Motor neuron (in vitro differentiated cells): Measurements from ENCODE around the gene MAP7D2. TPM values are rescaled to one million over a fixed set of nuclear protein-coding genes. Genes with fewer than 3 reads are reported as not detected.

Experiments
- ATAC-seq, 8 experiments: fragments of 200-7000 bp; cut with Tn5 transposase; replicated peaks in 6 of 8; 2 replicates each; pipeline ENCODE4 v1.8.0; 2021; ENCODE audit warnings: mild to moderate bottlenecking in 8 of 8, moderate library complexity in 8 of 8
- H3K27ac ChIP-seq, 2 donors: fragments of 250-450 bp; sonication (Bioruptor Pico); 2 replicates each; pipeline ENCODE4 v1.9.0; 2021; ENCODE audit warnings: antibody characterized with exemption in 2 of 2, mild to moderate bottlenecking in 2 of 2, moderate library complexity in 1 of 2
- H3K4me1 ChIP-seq, 2 donors: fragments of 250-450 bp; sonication (Bioruptor Pico); replicated peaks in 1 of 2; 2 replicates each; pipeline ENCODE4 v1.6.1; 2021; ENCODE audit warnings: antibody characterized with exemption in 2 of 2, mild to moderate bottlenecking in 2 of 2, moderate library complexity in 1 of 2
- H3K4me3 ChIP-seq, 5 donors: fragments of 250-450 bp; sonication (Bioruptor Pico); 2 replicates each; pipeline ENCODE4 v1.9.0; 2021; ENCODE audit warnings: antibody characterized with exemption in 5 of 5, mild to moderate bottlenecking in 5 of 5, moderate library complexity in 4 of 5
- WGBS, 10 experiments: fragments of 450-650 bp; shearing (Covaris generic); methylation state at CpG; one replicate each; pipeline ENCODE4 v1.0.0; 2022; 5-methylcytosine and 5-hydroxymethylcytosine counted together
- in situ Hi-C, 9 experiments: fragments of 400-800 bp; cut with MboI; loops; one replicate each; pipeline ENCODE4 v1.15.0; 2021; ENCODE audit warnings: low sequenced_read_pairs in 9 of 9, low pct_unique_long_range_greater_than_20kb in 2 of 9; ENCODE audit not compliant: unreplicated experiment in 9 of 9
- total RNA-seq, 8 experiments: library from RNA; unstranded; fragments of 300-600 nt; gene quantifications; 2 replicates each; pipeline versions ENCODE4 v1.2.3 to v1.2.4, GENCODE V29; 2022

The MAP7D2 gene
- total RNA-seq, 8 experiments from 2014 or later: 1.8 to 22.8 (median 8.2) TPM

GRCh38 chrX:20091499-20091898 lies 25.2 kb downstream of the MAP7D2 start:
- no peak for ATAC-seq
- in situ Hi-C loops: loop anchor here in 1 of 9 experiments (25.0 kb wide), 1 partner anchor 179 kb away; no protein-coding TSS in a partner anchor
- Histone ChIP-seq H3K4me3 (no peak overlapping the region), H3K4me1 (no peaks in the 10 kb centered on the region), H3K27ac (no peak overlapping the region)
- WGBS, 10 experiments: 46 to 100% (median 90%) methylated on average over 1 to 3 of the region's 3 CpGs; no CpG with 5 or more reads in 7 of the 10 experiments

DNA sequence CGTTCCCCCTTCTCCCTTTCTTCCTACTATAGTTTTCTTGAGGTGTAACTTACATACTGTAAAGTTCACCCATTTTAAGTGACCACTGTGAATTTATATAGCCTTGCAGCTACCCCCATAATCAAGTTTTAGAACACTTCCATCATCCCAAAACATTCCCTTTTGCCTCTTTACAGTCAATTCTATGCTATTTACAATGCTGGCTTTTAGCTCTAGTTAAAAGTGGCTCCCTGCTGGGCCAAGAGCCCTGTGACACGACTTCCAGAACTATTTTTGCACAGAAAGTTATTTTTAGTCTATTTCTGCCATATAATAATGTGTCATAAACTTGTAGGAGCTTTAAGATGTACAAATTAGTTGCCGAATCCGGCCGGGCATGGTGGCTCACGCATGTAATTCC lies 26.9 kb downstream of the MAP7D2 start:
- WGBS, 10 experiments: 33 to 100% (median 79%) methylated on average over 1 to 5 of the region's 6 CpGs; no CpG with 5 or more reads in 3 of the 10 experiments
- no peak for ATAC-seq
- in situ Hi-C loops: loop anchor here in 1 of 9 experiments (25.0 kb wide), 1 partner anchor 178 kb away; no protein-coding TSS in a partner anchor

GRCh38 chrX:20080277-20080676 lies 36.4 kb downstream of the MAP7D2 start:
- in situ Hi-C loops: loop anchor here in 1 of 9 experiments (25.0 kb wide), 1 partner anchor 168 kb away; no protein-coding TSS in a partner anchor
- Histone ChIP-seq H3K4me3 (no peak overlapping the region), H3K27ac (no peak overlapping the region), H3K4me1 (no peaks in the 10 kb centered on the region)
- no peak for ATAC-seq
- WGBS, 10 experiments: 0 to 80% (median 40%) methylated on average over 1 of the region's 1 CpG; no CpG with 5 or more reads in 7 of the 10 experiments

More for the DNA sequence above, 26.9 kb downstream of the MAP7D2 start:
- Histone ChIP-seq H3K27ac (no peak overlapping the region), H3K4me3 (no peak overlapping the region), H3K4me1 (no peaks in the 10 kb centered on the region)

GRCh38 chrX:20071511-20072079 lies 45.1 kb downstream of the MAP7D2 start:
- in situ Hi-C loops: no loop called here
- 17 to 40% (median 23%) methylated on average over 1 to 2 of the region's 3 CpGs; no CpG with 5 or more reads in 7 of the 10 experiments for WGBS, 10 experiments

DNA sequence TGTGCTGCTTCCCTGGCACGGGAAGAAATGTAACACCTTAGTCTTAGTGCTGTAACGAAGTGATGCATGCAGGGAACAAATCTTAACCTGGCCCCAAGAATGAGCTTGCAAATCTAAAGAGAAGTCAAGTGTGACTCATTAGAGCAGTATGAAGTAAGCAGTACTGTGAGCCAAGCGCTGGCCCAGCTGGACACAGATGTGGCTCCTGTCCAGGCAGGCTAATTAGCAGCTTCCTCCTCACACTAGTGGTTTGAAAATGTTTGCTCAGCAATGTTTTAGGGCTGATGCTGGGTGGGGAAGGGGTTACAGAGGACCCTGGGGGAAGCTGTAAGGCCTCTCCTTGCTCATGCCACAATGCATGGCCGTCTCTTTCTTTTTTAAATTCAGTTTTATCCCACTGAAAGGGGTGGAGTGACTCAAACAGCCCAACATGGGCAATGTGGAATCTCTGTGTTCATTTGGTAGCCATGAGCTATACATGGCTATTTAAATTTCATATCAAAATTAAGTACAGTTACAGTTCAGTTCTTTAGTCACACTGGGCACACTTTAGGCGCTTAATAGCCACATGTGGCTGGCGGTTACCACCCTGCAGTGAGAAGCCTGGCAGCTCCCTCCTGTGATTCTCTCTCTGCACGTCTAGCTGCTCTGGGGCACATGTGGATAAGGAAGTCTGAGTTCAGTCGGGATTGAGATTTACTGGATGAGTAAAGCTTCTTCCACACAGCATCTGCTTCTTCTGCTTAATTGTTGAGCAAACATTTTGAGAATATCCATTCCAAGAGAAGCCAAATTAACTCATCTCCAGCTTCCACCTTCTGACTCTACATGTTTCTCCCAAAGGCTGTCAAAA lies 48.8 kb downstream of the MAP7D2 start:
- 0 to 55% (median 25%) methylated on average over 1 to 7 of the region's 8 CpGs; no CpG with 5 or more reads in 6 of the 10 experiments for WGBS, 10 experiments
- Histone ChIP-seq H3K27ac (no peak overlapping the region), H3K4me1 (peaks cover 0 to 3% of the 10 kb centered on the region in 2 donors), H3K4me3 (no peak overlapping the region)
- peak; percentile 92 to 98 (median 96) for ATAC-seq
- in situ Hi-C loops: no loop called here

More at GRCh38 chrX:20071511-20072079, 45.1 kb downstream of the MAP7D2 start:
- ATAC-seq: no peak
- H3K4me3 ChIP-seq: no peak overlapping the region
- H3K4me1 ChIP-seq: peaks cover 0 to 3% of the 10 kb centered on the region in 2 donors
- H3K27ac ChIP-seq: no peak overlapping the region

GRCh38 chrX:20066968-20067708 lies 49.6 kb downstream of the MAP7D2 start:
- WGBS, 10 experiments: 51 to 83% (median 80%) methylated on average over 1 to 4 of the region's 6 CpGs; no CpG with 5 or more reads in 7 of the 10 experiments
- in situ Hi-C loops: no loop called here
- ATAC-seq: peak; percentile 57 to 83 (median 74)
- H3K27ac ChIP-seq: no peak overlapping the region
- H3K4me1 ChIP-seq: peaks cover 0 to 3% of the 10 kb centered on the region in 2 donors
- H3K4me3 ChIP-seq: no peak overlapping the region

GRCh38 chrX:20063716-20064351 lies 52.9 kb downstream of the MAP7D2 start:
- in situ Hi-C loops: no loop called here
- H3K4me1 ChIP-seq: peaks cover 0 to 3% of the 10 kb centered on the region in 2 donors
- WGBS, 10 experiments: 0 to 100% (median 73%) methylated on average over 1 to 9 of the region's 9 CpGs; no CpG with 5 or more reads in 4 of the 10 experiments
- no peak overlapping the region for H3K4me3 ChIP-seq
- no peak overlapping the region for H3K27ac ChIP-seq
- ATAC-seq: peak in 1 of 8 experiments; percentile 18

GRCh38 chrX:20063153-20063552 lies 53.6 kb downstream of the MAP7D2 start:
- no peak overlapping the region for H3K27ac ChIP-seq
- ATAC-seq: no peak
- H3K4me1 ChIP-seq: peaks cover 0 to 3% of the 10 kb centered on the region in 2 donors
- H3K4me3 ChIP-seq: no peak overlapping the region
- in situ Hi-C loops: no loop called here
- 43 to 100% (median 100%) methylated on average over 1 to 8 of the region's 10 CpGs; no CpG with 5 or more reads in 5 of the 10 experiments for WGBS, 10 experiments

DNA sequence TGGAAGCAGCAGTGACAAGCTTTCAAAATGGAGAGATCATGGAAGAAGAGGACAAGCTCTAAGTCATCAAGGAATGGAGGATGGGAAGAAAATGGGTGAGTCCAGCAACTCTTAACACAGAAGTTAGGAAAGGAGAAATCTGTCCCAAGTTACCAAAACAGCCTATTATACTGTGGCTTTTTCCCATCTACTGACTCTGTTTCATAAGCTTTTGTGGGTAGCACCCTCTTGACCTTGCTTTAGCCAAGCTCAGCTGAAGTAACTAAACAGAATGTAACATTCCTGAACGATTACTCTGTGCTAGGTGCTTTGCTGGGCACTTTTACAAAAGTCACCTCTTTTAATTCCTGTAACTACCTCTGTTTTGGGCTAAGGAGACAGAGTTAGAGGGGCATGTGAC lies 54.9 kb downstream of the MAP7D2 start:
- in situ Hi-C loops: no loop called here
- no peak overlapping the region for H3K27ac ChIP-seq
- H3K4me3 ChIP-seq: no peak overlapping the region
- WGBS, 10 experiments: 0 to 100% (median 25%) methylated on average over 1 of the region's 1 CpG; no CpG with 5 or more reads in 6 of the 10 experiments
- no peak for ATAC-seq
- no peaks in the 10 kb centered on the region for H3K4me1 ChIP-seq

- Histone ChIP-seq H3K4me3 (no peak overlapping the region), H3K4me1 (no peaks in the 10 kb centered on the region), H3K27ac (no peak overlapping the region)
- no peak for ATAC-seq
- in situ Hi-C loops: no loop called here
- WGBS, 10 experiments: 60 to 100% methylated on average over 1 of the region's 5 CpGs; no CpG with 5 or more reads in 8 of the 10 experiments
Observed at GRCh38 chrX:20060961-20061748, 55.6 kb downstream of the MAP7D2 start.

GRCh38 chrX:20059467-20060128 lies 57.1 kb downstream of the MAP7D2 start:
- in situ Hi-C loops: no loop called here
- Histone ChIP-seq H3K4me1 (no peaks in the 10 kb centered on the region), H3K4me3 (no peak overlapping the region), H3K27ac (no peak overlapping the region)
- ATAC-seq: no peak
- 39 to 90% (median 80%) methylated on average over 1 to 3 of the region's 5 CpGs; no CpG with 5 or more reads in 3 of the 10 experiments for WGBS, 10 experiments
